ENCODE measurements around the gene NRBP1.

DNA sequence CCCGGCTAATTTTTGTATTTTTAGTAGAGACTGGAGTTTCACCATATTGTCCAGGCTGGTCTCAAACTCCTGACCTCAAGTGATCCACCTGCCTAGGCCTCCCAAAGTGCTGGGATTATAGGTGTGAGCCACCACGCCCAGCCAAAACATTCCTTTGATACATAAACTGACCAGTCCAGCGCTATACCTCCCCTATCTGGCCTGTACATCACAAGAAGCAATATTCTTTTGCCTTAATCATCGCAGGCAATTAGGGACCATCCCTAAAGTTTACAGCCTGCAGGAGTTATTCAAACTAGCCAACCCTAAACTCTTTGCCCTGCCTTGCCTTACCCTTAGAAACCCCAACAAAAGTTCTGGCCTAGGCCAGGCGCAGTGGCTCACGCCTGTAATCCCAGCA is 12.3 kb upstream of the NRBP1 start:
- TF ChIP-seq CTCF (IDR thresholded peaks at IDR 0.05) (no peak), POLR2A (IDR thresholded peaks at IDR 0.05) (no peak)
